IMR-90 (cell line): ENCODE results near the gene CDK8. TPM values are rescaled to one million over a fixed set of nuclear protein-coding genes. Genes with fewer than 3 reads are reported as not detected.

ENCODE experiments used
- ATAC-seq: fragments of 200-7000 bp; cut with Tn5 transposase; 2 replicates; pipeline ENCODE4 v1.9.1; 2020; ENCODE audit warnings: low read depth, mild to moderate bottlenecking, moderate library complexity
- BruUV-seq: library from RNA; stranded (reverse); fragments of 400-500 nt; replicated peaks from 2 replicates; lab custom pipeline; 2021; lab: Mats Ljungman, UMichigan
- CTCF ChIA-PET: fragments of 300-600 bp; formaldehyde crosslinking; extraction: SDS; loops from one replicate; lab custom pipeline; 2021; ENCODE audit warnings: antibody characterized with exemption; lab: Yijun Ruan, JAX
- POLR2A ChIA-PET: fragments of 300-600 bp; sonication (Branson Sonifier 250); formaldehyde crosslinking; loops from one replicate; lab custom pipeline; 2022; ENCODE audit warnings: antibody characterized with exemption; ENCODE audit not compliant: unreplicated experiment; lab: Charles Lee
- DNase-seq: peaks from one replicate; pipeline ENCODE4 v3.0.0; 2013
- H2AFZ ChIP-seq: replicated peaks from 2 replicates; pipeline ENCODE3; 2013; ENCODE audit warnings: low read length, mild to moderate bottlenecking; ENCODE audit not compliant: poor library complexity
- H2AK5ac ChIP-seq: 2 replicates; pipeline ENCODE4 v1.6.1; 2013; ENCODE audit warnings: low read depth, low read length, inconsistent platforms
- H2AK9ac ChIP-seq: replicated peaks from 2 replicates; pipeline ENCODE3; 2013; ENCODE audit warnings: mild to moderate bottlenecking, low read depth, low read length, moderate library complexity; ENCODE audit not compliant: poor library complexity
- H2BK120ac ChIP-seq: 2 replicates; pipeline ENCODE4 v1.6.1; 2013; ENCODE audit warnings: low read depth, low read length, inconsistent platforms
- H2BK15ac ChIP-seq: 3 replicates; pipeline ENCODE4 v1.6.1; 2013; ENCODE audit warnings: low read depth, low read length, inconsistent platforms
- H2BK20ac ChIP-seq: 2 replicates; pipeline ENCODE4 v1.6.1; 2013; ENCODE audit warnings: low read depth, mild to moderate bottlenecking, inconsistent platforms, low read length, moderate library complexity
- H2BK5ac ChIP-seq: 2 replicates; pipeline ENCODE4 v1.6.1; 2013; ENCODE audit warnings: mild to moderate bottlenecking, low read depth, low read length, inconsistent platforms; ENCODE audit not compliant: poor library complexity, severe bottlenecking
- H3K14ac ChIP-seq: replicated peaks from 2 replicates; pipeline ENCODE4 v1.6.1; 2013; ENCODE audit warnings: low read depth, low read length, inconsistent platforms
- H3K18ac ChIP-seq: 2 replicates; pipeline ENCODE4 v1.6.1; 2013; ENCODE audit warnings: low read depth, low read length, control low read depth
- H3K23ac ChIP-seq: 2 replicates; pipeline ENCODE4 v1.6.1; 2013; ENCODE audit warnings: low read depth, low read length, inconsistent platforms
- H3K27ac ChIP-seq: 2 replicates; pipeline ENCODE4 v1.5.1; 2013; ENCODE audit warnings: mild to moderate bottlenecking, control low read depth, low read length; ENCODE audit not compliant: insufficient read depth
- H3K27me3 ChIP-seq: 2 replicates; pipeline ENCODE4 v1.6.1; 2013; ENCODE audit warnings: low read length; ENCODE audit not compliant: control insufficient read depth, insufficient read depth
- H3K36me3 ChIP-seq: 2 replicates; pipeline ENCODE4 v1.6.1; 2013; ENCODE audit warnings: low read length, mixed read lengths; ENCODE audit not compliant: control insufficient read depth, insufficient read depth
- H3K4ac ChIP-seq: 2 replicates; pipeline ENCODE4 v1.6.1; 2013; ENCODE audit warnings: low read depth, low read length, inconsistent platforms
- H3K4me1 ChIP-seq: 2 replicates; pipeline ENCODE4 v1.6.1; 2013; ENCODE audit warnings: low read length, mixed read lengths; ENCODE audit not compliant: control insufficient read depth, insufficient read depth
- H3K4me2 ChIP-seq: 2 replicates; pipeline ENCODE4 v1.6.1; 2013; ENCODE audit warnings: low read depth, mild to moderate bottlenecking, control low read depth, low read length, moderate library complexity
- H3K4me3 ChIP-seq: 2 replicates; pipeline ENCODE4 v1.5.1; 2013; ENCODE audit warnings: low read depth, mild to moderate bottlenecking, control low read depth, low read length, moderate library complexity; ENCODE audit not compliant: insufficient read depth
- H3K56ac ChIP-seq: 2 replicates; pipeline ENCODE4 v1.6.1; 2013; ENCODE audit warnings: low read length, inconsistent platforms; ENCODE audit not compliant: insufficient read depth; ENCODE audit errors: extremely low read depth
- H3K79me1 ChIP-seq, 2 experiments: 2 replicates each; pipeline ENCODE4 v1.6.1; 2013; ENCODE audit warnings: low read length in 2 of 2, inconsistent platforms in 1 of 2, low read depth in 1 of 2
- H3K9ac ChIP-seq: 2 replicates; pipeline ENCODE4 v1.6.1; 2013; ENCODE audit warnings: low read depth, low read length, control low read depth
- H3K9me1 ChIP-seq: 2 replicates; pipeline ENCODE4 v1.6.1; 2013; ENCODE audit warnings: low read length, inconsistent platforms; ENCODE audit not compliant: insufficient read depth
- H3K9me3 ChIP-seq: 2 replicates; pipeline ENCODE4 v1.6.1; 2013; ENCODE audit warnings: low read length; ENCODE audit not compliant: control insufficient read depth, insufficient read depth
- H4K20me1 ChIP-seq: 2 replicates; pipeline ENCODE4 v1.6.1; 2013; ENCODE audit warnings: low read length, inconsistent platforms; ENCODE audit not compliant: insufficient read depth
- H4K5ac ChIP-seq: 2 replicates; pipeline ENCODE4 v1.6.1; 2013; ENCODE audit warnings: mild to moderate bottlenecking, low read depth, low read length, control low read depth
- H4K8ac ChIP-seq, 2 experiments: 2 replicates each; pipeline ENCODE4 v1.6.1; 2013; ENCODE audit warnings: low read depth in 2 of 2, low read length in 2 of 2, control low read depth in 1 of 2, inconsistent platforms in 1 of 2
- H4K91ac ChIP-seq: 2 replicates; pipeline ENCODE4 v1.6.1; 2013; ENCODE audit warnings: low read depth, low read length, inconsistent platforms; ENCODE audit not compliant: insufficient read depth
- BHLHE40 ChIP-seq: fragments of 150-350 bp; IDR thresholded peaks from 2 replicates; pipeline ENCODE4 v1.6.1; 2016; ENCODE audit warnings: mild to moderate bottlenecking, low read depth, low read length
- CEBPB ChIP-seq: IDR thresholded peaks from 2 replicates; pipeline ENCODE4 v1.6.1; 2012; ENCODE audit warnings: low read depth, low read length, improper control_type of control experiment
- CHD1 ChIP-seq: IDR thresholded peaks from 2 replicates; pipeline ENCODE4 v1.6.1; 2012; ENCODE audit warnings: low read depth, low read length, improper control_type of control experiment
- CTCF ChIP-seq: conservative IDR thresholded peaks from 2 replicates; pipeline ENCODE4 v1.5.1; 2012; ENCODE audit warnings: mild to moderate bottlenecking, low read depth, low read length, improper control_type of control experiment
- FOS ChIP-seq: fragments of 150-350 bp; IDR thresholded peaks from 2 replicates; pipeline ENCODE4 v1.6.1; 2016; ENCODE audit warnings: low read depth, low read length
- MAFK ChIP-seq: IDR thresholded peaks from 2 replicates; pipeline ENCODE4 v1.6.1; 2012; ENCODE audit warnings: low read depth, low read length, improper control_type of control experiment
- MAZ ChIP-seq: IDR thresholded peaks from 2 replicates; pipeline ENCODE4 v1.6.1; 2012; ENCODE audit warnings: low read depth, mild to moderate bottlenecking, low read length, improper control_type of control experiment, moderate library complexity, borderline replicate concordance
- MXI1 ChIP-seq: IDR thresholded peaks from 2 replicates; pipeline ENCODE4 v1.6.1; 2012; ENCODE audit warnings: low read depth, mild to moderate bottlenecking, low read length, moderate library complexity, borderline replicate concordance
- NFE2L2 ChIP-seq: fragments of 150-350 bp; IDR thresholded peaks from 2 replicates; pipeline ENCODE4 v1.6.1; 2016; ENCODE audit warnings: low read depth, mild to moderate bottlenecking, low read length
- POLR2A ChIP-seq: IDR thresholded peaks from 2 replicates; pipeline ENCODE4 v1.6.1; 2012; ENCODE audit warnings: mild to moderate bottlenecking, low read depth, low read length
- RAD21 ChIP-seq: IDR thresholded peaks from 2 replicates; pipeline ENCODE4 v1.6.1; 2012; ENCODE audit warnings: low read length, improper control_type of control experiment
- RCOR1 ChIP-seq: IDR thresholded peaks from 2 replicates; pipeline ENCODE4 v1.6.1; 2012; ENCODE audit warnings: mild to moderate bottlenecking, low read length, improper control_type of control experiment; ENCODE audit not compliant: insufficient replicate concordance
- RFX5 ChIP-seq: IDR thresholded peaks from 2 replicates; pipeline ENCODE4 v1.8.0; 2012; ENCODE audit warnings: low read depth, mild to moderate bottlenecking, low read length, moderate library complexity
- SMC3 ChIP-seq: fragments of 150-350 bp; IDR thresholded peaks from 2 replicates; pipeline ENCODE4 v1.6.1; 2016; ENCODE audit warnings: low read depth, mild to moderate bottlenecking, antibody characterized with exemption, low read length, moderate library complexity
- WGBS, 2 experiments: methylation state at CpG; one replicate each; pipeline versions ENCODE4 v1.1.5 to v1.1.7; 2013; ENCODE audit warnings: missing lambda C conversion rate in 2 of 2; ENCODE audit not compliant: insufficient read length in 1 of 2; ENCODE audit errors: extremely low coverage in 2 of 2; 5-methylcytosine and 5-hydroxymethylcytosine counted together
- dilution Hi-C: fragments of 300-500 bp; cut with HindIII; formaldehyde crosslinking; loops from one replicate; pipeline ENCODE4 v1.14.3; 2018; ENCODE audit warnings: low sequenced_read_pairs; ENCODE audit not compliant: unreplicated experiment
- in situ Hi-C: fragments of 300-500 bp; cut with MboI; formaldehyde crosslinking; loops from 3 replicates; pipeline ENCODE4 v1.14.3; 2019; ENCODE audit warnings: low sequenced_read_pairs, inconsistent platforms, mixed read lengths
- intact Hi-C: fragments of 100-400 bp; cut with micrococcal nuclease; formaldehyde crosslinking; loops from 2 replicates; pipeline ENCODE4 v1.10.0; 2022
- polyA plus RNA-seq, 3 experiments: library from polyadenylated mRNA; depleted of rRNA; stranded (reverse); fragments of >200 nt; gene quantifications; 2 replicates each; pipeline ENCODE4 v1.2.3, GENCODE V29; 2012; ENCODE audit warnings: low replicate concordance in 1 of 3
- total RNA-seq: library from RNA; depleted of rRNA; stranded (reverse); fragments of >200 nt; gene quantifications from 2 replicates; pipeline ENCODE4 v1.2.3, GENCODE V29; 2012
- TF ChIP-seq, protein P1 (sequence below): fragments of 150-350 bp; IDR thresholded peaks from 2 replicates; pipeline ENCODE4 v1.6.1; 2017; ENCODE audit warnings: mild to moderate bottlenecking, antibody characterized with exemption, low read length, low read depth
- TF ChIP-seq, protein P2 (sequence below): fragments of 150-350 bp; IDR thresholded peaks from 2 replicates; pipeline ENCODE4 v1.6.1; 2016; ENCODE audit warnings: low read depth, mild to moderate bottlenecking, low read length, moderate library complexity, borderline replicate concordance

The CDK8 gene
- total and polyA plus RNA-seq, 2 of the 4 experiments (the other 2 are of a cell fraction), result 15.4 to 19.0 TPM

DNA sequence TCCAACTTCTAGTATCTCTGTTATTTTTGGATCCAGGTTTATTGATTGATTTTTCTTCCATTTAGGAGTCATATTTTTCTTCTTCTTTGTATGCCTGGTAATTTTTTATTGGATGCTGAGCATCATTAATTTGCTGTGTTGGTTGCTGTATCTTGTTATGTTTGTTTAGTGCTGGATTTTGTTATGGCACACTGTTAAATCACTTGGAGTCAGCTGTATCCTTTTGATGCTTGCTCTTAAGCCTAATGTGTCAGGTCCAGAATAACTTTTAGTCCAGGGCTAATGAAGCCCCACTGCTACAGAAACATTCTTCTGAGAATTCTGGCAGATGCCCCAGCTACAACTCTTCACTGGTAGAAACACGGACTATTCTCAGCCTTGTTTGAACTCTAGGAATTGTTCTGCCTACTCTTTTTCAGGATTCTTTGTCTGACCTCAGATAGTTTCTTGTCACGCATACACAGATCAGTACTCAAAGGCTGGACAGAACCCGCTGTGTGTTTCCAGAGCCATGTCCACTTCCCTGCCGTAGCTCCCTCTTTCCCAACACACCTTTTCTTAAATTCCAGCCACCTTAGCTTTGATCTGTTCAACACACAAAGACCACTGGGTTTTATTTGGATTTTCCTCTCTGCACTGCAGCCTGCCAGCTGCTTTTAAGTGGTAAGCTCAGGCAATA is 166.5 kb downstream of the CDK8 start:
- TF ChIP-seq CTCF (no peak), MXI1 (no peak), FOS (no peak), NFE2L2 (no peak), BHLHE40 (no peak), SMC3 (no peak), CEBPB (no peak), RFX5 (no peak), MAZ (no peak), POLR2A (no peak), RCOR1 (no peak), MAFK (no peak), CHD1 (no peak), RAD21 (no peak)
- TF ChIP-seq, protein P1, sequence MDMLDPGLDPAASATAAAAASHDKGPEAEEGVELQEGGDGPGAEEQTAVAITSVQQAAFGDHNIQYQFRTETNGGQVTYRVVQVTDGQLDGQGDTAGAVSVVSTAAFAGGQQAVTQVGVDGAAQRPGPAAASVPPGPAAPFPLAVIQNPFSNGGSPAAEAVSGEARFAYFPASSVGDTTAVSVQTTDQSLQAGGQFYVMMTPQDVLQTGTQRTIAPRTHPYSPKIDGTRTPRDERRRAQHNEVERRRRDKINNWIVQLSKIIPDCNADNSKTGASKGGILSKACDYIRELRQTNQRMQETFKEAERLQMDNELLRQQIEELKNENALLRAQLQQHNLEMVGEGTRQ, result no peak
- TF ChIP-seq, protein P2, sequence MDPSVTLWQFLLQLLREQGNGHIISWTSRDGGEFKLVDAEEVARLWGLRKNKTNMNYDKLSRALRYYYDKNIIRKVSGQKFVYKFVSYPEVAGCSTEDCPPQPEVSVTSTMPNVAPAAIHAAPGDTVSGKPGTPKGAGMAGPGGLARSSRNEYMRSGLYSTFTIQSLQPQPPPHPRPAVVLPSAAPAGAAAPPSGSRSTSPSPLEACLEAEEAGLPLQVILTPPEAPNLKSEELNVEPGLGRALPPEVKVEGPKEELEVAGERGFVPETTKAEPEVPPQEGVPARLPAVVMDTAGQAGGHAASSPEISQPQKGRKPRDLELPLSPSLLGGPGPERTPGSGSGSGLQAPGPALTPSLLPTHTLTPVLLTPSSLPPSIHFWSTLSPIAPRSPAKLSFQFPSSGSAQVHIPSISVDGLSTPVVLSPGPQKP, result no peak
- intact Hi-C loops (no loop called here), in situ Hi-C loops (no loop called here), dilution Hi-C loops (no loop called here)
- no peak overlapping the region for H3K56ac ChIP-seq
- BruUV-seq, result no TSS peak
- ChIA-PET CTCF (interaction anchor here (1.2 kb wide), 1 partner anchor 9 kb away, joined by 3 read pairs; no protein-coding TSS in a partner anchor), POLR2A (no interaction called here)
- no peak overlapping the region for H3K9ac ChIP-seq
- H2AFZ ChIP-seq, result no peak overlapping the region
- no peaks in the 10 kb centered on the region for H3K27me3 ChIP-seq
- H3K9me3 ChIP-seq, result no peaks in the 10 kb centered on the region
- WGBS, 2 experiments, result 74% methylated on average over 4 of the region's 4 CpGs; no CpG with 5 or more reads in 1 of the 2 experiments
- no peaks in the 10 kb centered on the region for H3K79me1 ChIP-seq
- no peaks in the 10 kb centered on the region for H4K20me1 ChIP-seq
- no peak overlapping the region for H2AK9ac ChIP-seq
- H2AK5ac ChIP-seq, result no peak overlapping the region
- H2BK120ac ChIP-seq, result no peak overlapping the region
- DNase-seq (peak; percentile 10), ATAC-seq (no peak)
- H3K4ac ChIP-seq, result no peak overlapping the region
- H4K8ac ChIP-seq, result no peak overlapping the region
- H3K4me1 ChIP-seq, result peaks cover 14% of the 10 kb centered on the region
- H3K27ac ChIP-seq, result no peak overlapping the region
- H4K91ac ChIP-seq, result no peak overlapping the region
- no peak overlapping the region for H2BK20ac ChIP-seq
- H3K4me3 ChIP-seq, result no peak overlapping the region
- peaks cover 7% of the 10 kb centered on the region; the same call in 1 of the 2 replicates for H3K9me1 ChIP-seq
- H3K23ac ChIP-seq, result no peak overlapping the region
- H3K18ac ChIP-seq, result no peak overlapping the region
- H3K4me2 ChIP-seq, result no peak overlapping the region
- no peak overlapping the region for H2BK15ac ChIP-seq
- no peak overlapping the region for H2BK5ac ChIP-seq
- no peaks in the 10 kb centered on the region for H3K36me3 ChIP-seq
- no peak overlapping the region for H4K5ac ChIP-seq
- no peak overlapping the region for H3K14ac ChIP-seq
